GM06990 (cell line): Measurements from ENCODE around the gene MAP10.

ENCODE experiments used
- DNase-seq: peaks from one replicate; pipeline ENCODE4 v3.0.0-alpha.2; 2011; ENCODE audit not compliant: insufficient read length; ENCODE audit errors: extremely low read depth
- H3K27me3 ChIP-seq: replicated peaks from 2 replicates; pipeline ENCODE4 v1.6.0; 2011; ENCODE audit warnings: low read length; ENCODE audit not compliant: control insufficient read depth, insufficient read depth
- H3K36me3 ChIP-seq: 2 replicates; pipeline ENCODE4 v1.5.1; 2011; ENCODE audit warnings: low read length; ENCODE audit not compliant: control insufficient read depth, insufficient read depth
- H3K4me3 ChIP-seq: replicated peaks from 2 replicates; pipeline ENCODE4 v1.5.1; 2011; ENCODE audit warnings: low read depth, mild to moderate bottlenecking, control low read depth, low read length
- TF ChIP-seq, protein P1 (sequence below): IDR thresholded peaks from 2 replicates; pipeline ENCODE4 v1.5.1; 2011; ENCODE audit warnings: low read length, control low read depth, mild to moderate bottlenecking, inconsistent platforms; ENCODE audit not compliant: insufficient read depth, poor library complexity, severe bottlenecking

The MAP10 gene

DNA sequence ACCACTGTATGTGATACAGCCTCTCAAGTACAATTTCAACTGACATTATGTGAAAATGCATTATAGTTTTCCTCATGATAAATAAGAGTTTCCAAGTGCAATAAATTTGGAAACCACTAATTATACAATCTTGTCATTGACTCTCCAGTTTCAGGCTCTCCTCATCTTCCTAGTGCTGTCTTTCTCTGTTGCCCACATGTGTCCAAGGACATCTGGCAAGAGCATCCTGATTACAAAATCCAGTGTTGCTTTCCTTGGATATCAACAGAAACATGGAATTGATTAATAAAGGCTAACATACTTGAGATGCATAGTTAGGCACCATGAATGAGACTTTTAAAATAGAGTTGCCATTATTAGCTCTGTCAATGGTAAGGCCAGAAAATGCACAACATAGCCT lies 15.6 kb upstream of the MAP10 start:
- no peak for DNase-seq
- H3K27me3 ChIP-seq: no peaks in the 10 kb centered on the region; the same call in 1 of the 2 replicates
- TF ChIP-seq, protein P1, sequence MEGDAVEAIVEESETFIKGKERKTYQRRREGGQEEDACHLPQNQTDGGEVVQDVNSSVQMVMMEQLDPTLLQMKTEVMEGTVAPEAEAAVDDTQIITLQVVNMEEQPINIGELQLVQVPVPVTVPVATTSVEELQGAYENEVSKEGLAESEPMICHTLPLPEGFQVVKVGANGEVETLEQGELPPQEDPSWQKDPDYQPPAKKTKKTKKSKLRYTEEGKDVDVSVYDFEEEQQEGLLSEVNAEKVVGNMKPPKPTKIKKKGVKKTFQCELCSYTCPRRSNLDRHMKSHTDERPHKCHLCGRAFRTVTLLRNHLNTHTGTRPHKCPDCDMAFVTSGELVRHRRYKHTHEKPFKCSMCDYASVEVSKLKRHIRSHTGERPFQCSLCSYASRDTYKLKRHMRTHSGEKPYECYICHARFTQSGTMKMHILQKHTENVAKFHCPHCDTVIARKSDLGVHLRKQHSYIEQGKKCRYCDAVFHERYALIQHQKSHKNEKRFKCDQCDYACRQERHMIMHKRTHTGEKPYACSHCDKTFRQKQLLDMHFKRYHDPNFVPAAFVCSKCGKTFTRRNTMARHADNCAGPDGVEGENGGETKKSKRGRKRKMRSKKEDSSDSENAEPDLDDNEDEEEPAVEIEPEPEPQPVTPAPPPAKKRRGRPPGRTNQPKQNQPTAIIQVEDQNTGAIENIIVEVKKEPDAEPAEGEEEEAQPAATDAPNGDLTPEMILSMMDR: no peak
- H3K36me3 ChIP-seq: no peaks in the 10 kb centered on the region
- H3K4me3 ChIP-seq: no peak overlapping the region

DNA sequence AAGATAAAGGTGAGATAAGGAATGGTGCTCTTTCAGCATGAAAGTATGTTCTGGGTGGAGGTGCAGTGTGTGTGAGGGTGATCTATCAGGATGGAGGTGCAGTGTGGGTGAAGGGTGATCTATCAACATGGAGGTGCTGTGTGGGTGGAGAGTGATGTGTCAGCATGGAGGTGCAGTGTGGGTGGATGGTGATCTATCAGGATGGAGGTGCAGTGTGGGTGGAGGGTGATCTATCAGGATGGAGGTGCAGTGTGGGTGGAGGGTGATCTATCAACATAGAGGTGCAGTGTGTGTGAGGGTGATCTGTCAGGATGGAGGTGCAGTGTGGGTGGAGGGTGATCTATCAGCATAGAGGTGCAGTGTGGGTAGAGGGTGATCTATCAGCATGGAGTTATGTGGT lies 12.3 kb upstream of the MAP10 start:
- Histone ChIP-seq H3K27me3 (no peaks in the 10 kb centered on the region; the same call in 1 of the 2 replicates), H3K36me3 (no peaks in the 10 kb centered on the region), H3K4me3 (no peak overlapping the region)
- TF ChIP-seq, protein P1: no peak
- no peak for DNase-seq

DNA sequence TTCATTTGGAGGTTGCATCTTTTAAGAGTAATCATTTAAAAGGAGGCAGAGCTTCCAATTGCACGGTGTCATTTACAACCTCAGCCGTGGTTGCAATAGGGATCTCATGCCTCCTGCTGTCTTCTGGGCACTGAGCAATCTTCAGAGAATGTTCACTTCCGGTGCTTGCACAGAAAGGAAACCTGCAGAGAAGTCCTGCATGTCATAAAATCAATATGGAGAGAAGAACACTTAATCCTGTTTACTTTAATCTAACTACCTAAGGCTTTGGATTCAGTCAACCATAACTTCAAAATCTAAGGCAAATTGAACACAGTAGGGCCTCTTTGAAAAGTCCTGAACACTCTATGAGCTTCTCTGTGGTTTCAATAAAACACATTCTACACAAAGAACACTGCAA lies 11.3 kb upstream of the MAP10 start:
- DNase-seq: no peak
- H3K4me3 ChIP-seq: no peak overlapping the region
- H3K36me3 ChIP-seq: no peaks in the 10 kb centered on the region
- TF ChIP-seq, protein P1: peak; percentile 18
- H3K27me3 ChIP-seq: no peaks in the 10 kb centered on the region

DNA sequence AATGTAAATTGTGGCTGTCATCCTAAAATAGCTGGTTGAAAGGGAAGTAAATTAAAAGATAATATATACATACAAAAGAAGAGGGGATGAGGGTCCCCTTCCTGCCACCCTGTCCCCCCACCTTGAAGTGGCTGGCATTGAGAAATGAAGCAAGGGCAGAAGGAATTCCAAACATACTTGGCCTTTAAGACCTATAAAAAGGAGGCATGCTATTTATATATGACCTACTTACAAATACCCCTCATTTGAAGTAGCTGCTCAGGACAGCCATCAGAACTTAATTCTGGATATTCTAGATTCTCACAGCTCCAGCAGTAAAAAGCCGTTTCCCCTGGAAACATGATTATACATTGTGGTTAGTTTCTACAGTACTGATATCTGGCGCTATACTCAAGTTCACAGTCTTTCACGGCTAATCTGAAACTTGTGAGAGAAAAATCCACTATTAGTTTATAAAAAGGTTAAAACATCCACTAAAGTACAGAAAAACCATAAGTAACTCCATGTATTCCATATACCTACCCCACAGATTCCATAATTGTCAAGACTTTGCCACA lies 9.6 kb upstream of the MAP10 start:
- Histone ChIP-seq H3K4me3 (no peak overlapping the region), H3K27me3 (no peaks in the 10 kb centered on the region), H3K36me3 (no peaks in the 10 kb centered on the region)
- TF ChIP-seq, protein P1: no peak
- DNase-seq: no peak

- DNase-seq: no peak
- Histone ChIP-seq H3K27me3 (no peaks in the 10 kb centered on the region), H3K4me3 (no peak overlapping the region), H3K36me3 (no peaks in the 10 kb centered on the region)
- TF ChIP-seq, protein P1: no peak
Measured at GRCh38 chr1:232797856-232798510, 7.2 kb upstream of the MAP10 start.
